H9 (cell line): ENCODE results near the gene ACSM2B. TPM values are rescaled to one million over a fixed set of nuclear protein-coding genes. Genes with fewer than 3 reads are reported as not detected.

ENCODE experiments used
- DNase-seq: peaks from one replicate; pipeline ENCODE4 v3.0.0-alpha.2; 2017
- H2AFZ ChIP-seq: one replicate; pipeline ENCODE4 v1.6.1; 2013; ENCODE audit warnings: mild to moderate bottlenecking, low read length, control low read depth, moderate library complexity
- H2AK5ac ChIP-seq: 2 replicates; pipeline ENCODE4 v1.6.1; 2013; ENCODE audit warnings: low read length, control low read depth, mixed read lengths; ENCODE audit not compliant: insufficient read length
- H2BK120ac ChIP-seq: one replicate; pipeline ENCODE4 v1.6.1; 2013; ENCODE audit warnings: low read depth, mild to moderate bottlenecking, low read length, control low read depth, inconsistent platforms; ENCODE audit not compliant: poor library complexity, severe bottlenecking
- H2BK12ac ChIP-seq: 2 replicates; pipeline ENCODE4 v1.6.1; 2013; ENCODE audit warnings: low read length, control low read depth, mixed read lengths, low read depth; ENCODE audit not compliant: insufficient read length
- H2BK15ac ChIP-seq: 2 replicates; pipeline ENCODE4 v1.6.1; 2013; ENCODE audit warnings: low read depth, low read length, control low read depth
- H2BK20ac ChIP-seq: one replicate; pipeline ENCODE4 v1.6.1; 2013; ENCODE audit warnings: low read depth, mild to moderate bottlenecking, low read length, control low read depth, inconsistent platforms; ENCODE audit not compliant: poor library complexity, severe bottlenecking
- H2BK5ac ChIP-seq: 2 replicates; pipeline ENCODE4 v1.6.1; 2013; ENCODE audit warnings: low read length, control low read depth, mixed read lengths; ENCODE audit not compliant: insufficient read length
- H3K14ac ChIP-seq: 2 replicates; pipeline ENCODE4 v1.6.1; 2013; ENCODE audit warnings: low read length, control low read depth; ENCODE audit not compliant: insufficient read depth
- H3K18ac ChIP-seq: 2 replicates; pipeline ENCODE4 v1.6.1; 2013; ENCODE audit warnings: low read depth, mild to moderate bottlenecking, mixed read lengths, low read length, control low read depth; ENCODE audit not compliant: insufficient read length
- H3K23ac ChIP-seq: 2 replicates; pipeline ENCODE4 v1.6.1; 2013; ENCODE audit warnings: low read length, control low read depth, mixed read lengths, low read depth; ENCODE audit not compliant: insufficient read length
- H3K23me2 ChIP-seq: 2 replicates; pipeline ENCODE4 v1.6.1; 2013; ENCODE audit warnings: low read depth, mild to moderate bottlenecking, mixed read lengths, low read length, control low read depth; ENCODE audit not compliant: insufficient read length, poor library complexity, severe bottlenecking
- H3K27ac ChIP-seq: 2 replicates; pipeline ENCODE4 v1.5.1; 2013; ENCODE audit warnings: low read length, control low read depth, mixed read lengths, low read depth; ENCODE audit not compliant: insufficient read length
- H3K27me3 ChIP-seq: 2 replicates; pipeline ENCODE4 v1.6.1; 2013; ENCODE audit warnings: low read length, control low read depth, inconsistent platforms; ENCODE audit not compliant: insufficient read depth
- H3K4ac ChIP-seq: 2 replicates; pipeline ENCODE4 v1.6.1; 2013; ENCODE audit warnings: low read depth, mild to moderate bottlenecking, control low read depth, inconsistent platforms, low read length, moderate library complexity
- H3K4me1 ChIP-seq: 2 replicates; pipeline ENCODE4 v1.6.1; 2013; ENCODE audit warnings: low read length, control low read depth, inconsistent platforms; ENCODE audit not compliant: insufficient read depth
- H3K4me2 ChIP-seq: 2 replicates; pipeline ENCODE4 v1.6.1; 2013; ENCODE audit warnings: low read length, control low read depth, mixed read lengths; ENCODE audit not compliant: insufficient read length, insufficient read depth
- H3K56ac ChIP-seq: 2 replicates; pipeline ENCODE4 v1.6.1; 2013; ENCODE audit warnings: low read depth, mild to moderate bottlenecking, mixed read lengths, low read length, control low read depth; ENCODE audit not compliant: insufficient read length
- H3K79me1 ChIP-seq: 2 replicates; pipeline ENCODE4 v1.6.1; 2013; ENCODE audit warnings: low read depth, mild to moderate bottlenecking, moderate library complexity, low read length, control low read depth, inconsistent platforms; ENCODE audit not compliant: insufficient read depth, poor library complexity, severe bottlenecking
- H3K79me2 ChIP-seq: 2 replicates; pipeline ENCODE4 v1.6.1; 2013; ENCODE audit warnings: low read length, control low read depth, inconsistent platforms; ENCODE audit not compliant: insufficient read depth
- H3K9ac ChIP-seq: 2 replicates; pipeline ENCODE4 v1.6.1; 2013; ENCODE audit warnings: low read length, control low read depth, mixed read lengths; ENCODE audit not compliant: insufficient read length; ENCODE audit errors: extremely low read depth
- H3K9me3 ChIP-seq: one replicate; pipeline ENCODE4 v1.6.1; 2013; ENCODE audit warnings: low read depth, low read length, inconsistent platforms; ENCODE audit not compliant: control insufficient read depth
- H3T11ph ChIP-seq: one replicate; pipeline ENCODE4 v1.6.1; 2013; ENCODE audit warnings: mild to moderate bottlenecking, low read length, control low read depth, inconsistent platforms
- H4K20me1 ChIP-seq: one replicate; pipeline ENCODE4 v1.6.1; 2013; ENCODE audit not compliant: control insufficient read depth, insufficient read length, insufficient read depth
- H4K5ac ChIP-seq: 2 replicates; pipeline ENCODE4 v1.6.1; 2013; ENCODE audit warnings: low read depth, mild to moderate bottlenecking, mixed read lengths, low read length, control low read depth; ENCODE audit not compliant: insufficient read length
- H4K8ac ChIP-seq: replicated peaks from 2 replicates; pipeline ENCODE4 v1.6.1; 2013; ENCODE audit warnings: low read length, control low read depth, mixed read lengths, low read depth; ENCODE audit not compliant: insufficient read length
- H4K91ac ChIP-seq: 2 replicates; pipeline ENCODE4 v1.6.1; 2013; ENCODE audit warnings: low read depth, mild to moderate bottlenecking, moderate library complexity, mixed read lengths, low read length, control low read depth; ENCODE audit not compliant: insufficient read length
- H3K27ac Mint-ChIP-seq, 3 experiments: 2 replicates in 2 of 3; 3 replicates in 1 of 3; pipeline ENCODE4 v1.8.0; 2020 to 2021; ENCODE audit warnings: mixed read lengths in 3 of 3, mild to moderate bottlenecking in 1 of 3, moderate library complexity in 1 of 3
- H3K27me3 Mint-ChIP-seq: 2 replicates; pipeline ENCODE4 v1.8.0; 2021; ENCODE audit warnings: low read depth, mild to moderate bottlenecking, moderate library complexity, mixed read lengths
- H3K36me3 Mint-ChIP-seq, 3 experiments: 2 replicates in 2 of 3; 3 replicates in 1 of 3; pipeline ENCODE4 v1.8.0; 2020 to 2021; ENCODE audit warnings: low read depth in 3 of 3, mixed read lengths in 3 of 3; ENCODE audit not compliant: insufficient read depth in 1 of 3
- H3K4me1 Mint-ChIP-seq, 2 experiments: 2 replicates each; pipeline ENCODE4 v1.8.0; 2020; ENCODE audit warnings: mixed read lengths in 2 of 2
- H3K4me3 Mint-ChIP-seq, 2 experiments: 2 replicates in 1 of 2; 3 replicates in 1 of 2; pipeline ENCODE4 v1.8.0; 2020 to 2021; ENCODE audit warnings: mild to moderate bottlenecking in 2 of 2, mixed read lengths in 2 of 2, moderate library complexity in 1 of 2
- H3K9me3 Mint-ChIP-seq, 2 experiments: 2 replicates in 1 of 2; 3 replicates in 1 of 2; pipeline ENCODE4 v1.8.0; 2020; ENCODE audit warnings: mild to moderate bottlenecking in 2 of 2, mixed read lengths in 2 of 2, moderate library complexity in 1 of 2
- WGBS: extraction: QIAGEN DNeasy Blood & Tissue Kit; methylation state at CpG from one replicate; pipeline ENCODE4 v1.1.7; 2013; ENCODE audit warnings: missing lambda C conversion rate, low lambda C conversion rate, mixed read lengths; ENCODE audit not compliant: insufficient read length; ENCODE audit errors: extremely low coverage; 5-methylcytosine and 5-hydroxymethylcytosine counted together
- total RNA-seq: library from RNA; stranded (reverse); gene quantifications from 2 replicates; pipeline ENCODE4 v1.2.1, GENCODE V29; 2021
- TF ChIP-seq, protein P1 (sequence below): fragments of 200-600 bp; sonication (generic); conservative IDR thresholded peaks from 3 replicates; pipeline ENCODE4 v1.8.0; 2021; ENCODE audit warnings: antibody characterized with exemption, mild to moderate bottlenecking

ACSM2B gene
- total RNA-seq, 1 experiment from 2014 or later: not detected

- H3K4me1 ChIP-seq: peaks cover 3% of the 10 kb centered on the region; the same call in 1 of the 2 replicates
- no peak overlapping the region for H3K4me2 ChIP-seq
- no peak overlapping the region for H2BK5ac ChIP-seq
- H3K23ac ChIP-seq: no peak overlapping the region
- H3K27ac ChIP-seq: no peak overlapping the region
- H2BK12ac ChIP-seq: no peak overlapping the region
- no peak overlapping the region for H2BK20ac ChIP-seq
- no peak for DNase-seq
- no peak overlapping the region for H4K5ac ChIP-seq
- H3K14ac ChIP-seq: no peak overlapping the region
- H4K91ac ChIP-seq: no peak overlapping the region
- H3K27me3 Mint-ChIP-seq: no peaks in the 10 kb centered on the region; the same call in 1 of the 2 replicates
- no peak overlapping the region for H3T11ph ChIP-seq
- H3K9me3 Mint-ChIP-seq: no peaks in the 10 kb centered on the region
- H2AFZ ChIP-seq: no peak overlapping the region
- no peak overlapping the region for H3K4ac ChIP-seq
- no peak overlapping the region for H2AK5ac ChIP-seq
- H3K56ac ChIP-seq: no peak overlapping the region
- H3K18ac ChIP-seq: no peak overlapping the region
- no peaks in the 10 kb centered on the region for H3K9me3 ChIP-seq
- no peaks in the 10 kb centered on the region for H3K79me1 ChIP-seq
- H2BK15ac ChIP-seq: no peak overlapping the region
- H3K27ac Mint-ChIP-seq: no peak overlapping the region
- H3K23me2 ChIP-seq: no peaks in the 10 kb centered on the region
- H3K79me2 ChIP-seq: no peaks in the 10 kb centered on the region
- TF ChIP-seq, protein P1, sequence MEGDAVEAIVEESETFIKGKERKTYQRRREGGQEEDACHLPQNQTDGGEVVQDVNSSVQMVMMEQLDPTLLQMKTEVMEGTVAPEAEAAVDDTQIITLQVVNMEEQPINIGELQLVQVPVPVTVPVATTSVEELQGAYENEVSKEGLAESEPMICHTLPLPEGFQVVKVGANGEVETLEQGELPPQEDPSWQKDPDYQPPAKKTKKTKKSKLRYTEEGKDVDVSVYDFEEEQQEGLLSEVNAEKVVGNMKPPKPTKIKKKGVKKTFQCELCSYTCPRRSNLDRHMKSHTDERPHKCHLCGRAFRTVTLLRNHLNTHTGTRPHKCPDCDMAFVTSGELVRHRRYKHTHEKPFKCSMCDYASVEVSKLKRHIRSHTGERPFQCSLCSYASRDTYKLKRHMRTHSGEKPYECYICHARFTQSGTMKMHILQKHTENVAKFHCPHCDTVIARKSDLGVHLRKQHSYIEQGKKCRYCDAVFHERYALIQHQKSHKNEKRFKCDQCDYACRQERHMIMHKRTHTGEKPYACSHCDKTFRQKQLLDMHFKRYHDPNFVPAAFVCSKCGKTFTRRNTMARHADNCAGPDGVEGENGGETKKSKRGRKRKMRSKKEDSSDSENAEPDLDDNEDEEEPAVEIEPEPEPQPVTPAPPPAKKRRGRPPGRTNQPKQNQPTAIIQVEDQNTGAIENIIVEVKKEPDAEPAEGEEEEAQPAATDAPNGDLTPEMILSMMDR: no peak
- peaks cover 20 to 24% of the 10 kb centered on the region in 2 experiments for H3K4me1 Mint-ChIP-seq
- no peak overlapping the region for H2BK120ac ChIP-seq
- H3K36me3 Mint-ChIP-seq: no peaks in the 10 kb centered on the region
- no peak overlapping the region for H3K9ac ChIP-seq
- no peaks in the 10 kb centered on the region; the same call in 1 of the 2 replicates for H3K27me3 ChIP-seq
- no CpG with 5 or more reads among the region's 3 CpGs for WGBS
- H3K4me3 Mint-ChIP-seq: no peak overlapping the region
- H4K8ac ChIP-seq: no peak overlapping the region
- no peaks in the 10 kb centered on the region for H4K20me1 ChIP-seq
Observed at GRCh38 chr16:20620770-20621169, 44.6 kb upstream of the ACSM2B start.
